GM12878 (cell line): ENCODE measurements around the gene PTPN22. TPM values are rescaled to one million over a fixed set of nuclear protein-coding genes. Genes with fewer than 3 reads are reported as not detected.

ENCODE experiments used
- ATAC-seq: fragments of 200-7000 bp; cut with Tn5 transposase; 3 replicates; pipeline ENCODE4 v1.9.1; 2020; ENCODE audit warnings: mild to moderate bottlenecking, moderate library complexity
- BruUV-seq: library from RNA; stranded (reverse); fragments of 400-500 nt; replicated peaks from 2 replicates; lab custom pipeline; 2021; lab: Mats Ljungman, UMichigan
- CTCF ChIA-PET: fragments of 300-600 bp; sonication (Branson Sonifier 250); formaldehyde crosslinking; extraction: SDS; loops from one replicate; lab custom pipeline; 2021; ENCODE audit warnings: inconsistent platforms; lab: Yijun Ruan, JAX
- POLR2A ChIA-PET: fragments of 350-600 bp; formaldehyde crosslinking; extraction: SDS; loops from one replicate; lab custom pipeline; 2021; ENCODE audit warnings: inconsistent platforms; lab: Charles Lee
- RAD21 ChIA-PET: fragments of 300-600 bp; sonication (Branson Sonifier 250); formaldehyde crosslinking; loops from one replicate; lab custom pipeline; 2023; ENCODE audit warnings: antibody characterized with exemption; ENCODE audit not compliant: unreplicated experiment; lab: Charles Lee
- SMC1A ChIA-PET: fragments of 300-600 bp; sonication (Branson Sonifier 250); formaldehyde crosslinking; loops from one replicate; lab custom pipeline; 2023; ENCODE audit not compliant: unreplicated experiment, uncharacterized antibody; lab: Charles Lee
- DNase-seq: peaks from one replicate; pipeline ENCODE4 v3.0.0-alpha.2; 2011; ENCODE audit warnings: low read depth, low spot score
- FAIRE-seq: peaks from 3 replicates; lab custom pipeline; 2011; peaks lifted over from hg19 to GRCh38; lab: Jason Lieb, UNC
- H2AFZ ChIP-seq: 2 replicates; pipeline ENCODE4 v1.6.0; 2011; ENCODE audit warnings: low read depth, low read length, control low read depth; ENCODE audit not compliant: control insufficient read depth
- H3K27ac ChIP-seq: 2 replicates; pipeline ENCODE4 v1.5.1; 2011; ENCODE audit warnings: control low read depth; ENCODE audit not compliant: control insufficient read depth, insufficient read depth
- H3K27me3 ChIP-seq, 2 experiments: replicated peaks in 1 of 2; 2 replicates each; pipeline versions ENCODE4 v1.6.0 to v1.6.1; 2011; ENCODE audit warnings: low read length in 1 of 2; ENCODE audit not compliant: control insufficient read depth in 2 of 2, insufficient read depth in 2 of 2
- H3K36me3 ChIP-seq, 2 experiments: 2 replicates each; pipeline ENCODE4 v1.5.1; 2011; ENCODE audit warnings: low read length in 1 of 2; ENCODE audit not compliant: control insufficient read depth in 2 of 2, insufficient read depth in 2 of 2
- H3K4me1 ChIP-seq: 2 replicates; pipeline ENCODE4 v1.6.1; 2011; ENCODE audit warnings: mild to moderate bottlenecking, low read length, moderate library complexity, mixed read lengths; ENCODE audit not compliant: control insufficient read depth, insufficient read depth
- H3K4me2 ChIP-seq: 2 replicates; pipeline ENCODE4 v1.6.0; 2011; ENCODE audit warnings: control low read depth; ENCODE audit not compliant: control insufficient read depth, insufficient read depth
- H3K4me3 ChIP-seq: fragments of 200-600 bp; sonication (generic); 2 replicates; pipeline ENCODE4 v1.5.1; 2016
- H3K79me2 ChIP-seq: 2 replicates; pipeline ENCODE4 v1.6.0; 2011; ENCODE audit warnings: low read length; ENCODE audit not compliant: control insufficient read depth, insufficient read depth
- H3K9ac ChIP-seq: 2 replicates; pipeline ENCODE4 v1.8.0; 2011; ENCODE audit warnings: low read length, control low read depth, mixed read lengths; ENCODE audit not compliant: control insufficient read depth, insufficient read depth
- H3K9me3 ChIP-seq: replicated peaks from 3 replicates; pipeline ENCODE4 v1.5.1; 2011; ENCODE audit warnings: mild to moderate bottlenecking, low read length; ENCODE audit not compliant: control insufficient read depth, insufficient read depth
- H4K20me1 ChIP-seq: 2 replicates; pipeline ENCODE4 v1.6.0; 2011; ENCODE audit not compliant: control insufficient read depth, insufficient read depth
- CUX1 ChIP-seq: IDR thresholded peaks from 2 replicates; pipeline ENCODE4 v1.6.1; 2012; ENCODE audit warnings: improper control_type of control experiment, low read depth, low read length; ENCODE audit not compliant: insufficient replicate concordance
- HDAC6 ChIP-seq: fragments of 200-600 bp; sonication (generic); IDR thresholded peaks from one replicate; pipeline ENCODE4 v1.8.0; 2017; ENCODE audit warnings: antibody characterized with exemption; ENCODE audit not compliant: unreplicated experiment
- LARP7 ChIP-seq: fragments of 450-650 bp; IDR thresholded peaks from 2 replicates; pipeline ENCODE4 v1.6.1; 2017; ENCODE audit warnings: mild to moderate bottlenecking
- NFIC ChIP-seq: IDR thresholded peaks from 2 replicates; pipeline ENCODE4 v1.6.1; 2012; ENCODE audit warnings: low read depth, mild to moderate bottlenecking, inconsistent platforms, low read length, moderate library complexity
- NR2F1 ChIP-seq: fragments of 450-650 bp; conservative IDR thresholded peaks from 2 replicates; pipeline ENCODE4 v1.6.1; 2017; ENCODE audit warnings: mild to moderate bottlenecking
- POLR2A ChIP-seq: IDR thresholded peaks from 2 replicates; pipeline ENCODE4 v1.6.1; 2011; ENCODE audit warnings: low read depth, mild to moderate bottlenecking, low read length
- TBL1XR1 ChIP-seq: IDR thresholded peaks from 2 replicates; pipeline ENCODE4 v1.6.1; 2012; ENCODE audit warnings: low read depth, low read length, improper control_type of control experiment
- WGBS: methylation state at CpG from one replicate; pipeline ENCODE4 v1.1.6; 2016; ENCODE audit warnings: low lambda C conversion rate; ENCODE audit not compliant: insufficient replicate concordance, insufficient coverage; ENCODE audit errors: missing lambda C conversion rate; 5-methylcytosine and 5-hydroxymethylcytosine counted together
- in situ Hi-C: fragments of 300-500 bp; cut with MboI; formaldehyde crosslinking; loops from 9 replicates; pipeline ENCODE4 v1.14.3; 2018; ENCODE audit warnings: mixed read lengths
- intact Hi-C: fragments of 100-400 bp; cut with micrococcal nuclease; formaldehyde crosslinking; loops from one replicate; pipeline ENCODE4 v1.14.2; 2022; ENCODE audit not compliant: unreplicated experiment
- polyA plus RNA-seq, 11 experiments: library from polyadenylated mRNA; depleted of rRNA in 4 of 11; unstranded in 6 of 11; stranded (reverse) in 5 of 11; fragments of >200 nt; fragmentation: Nextera tagmentation in 4 of 11; fragmentation: Illumina TruSeq in 1 of 11; extraction: Ambion mirVana in 4 of 11; extraction: Trizol in 1 of 11; gene quantifications; 1 replicate in 1 of 11; 2 replicates in 10 of 11; pipeline versions ENCODE4 v1.2.1 to v1.2.3, GENCODE V29; 2011 to 2016; ENCODE audit warnings: inconsistent platforms in 2 of 11, missing spikeins in 2 of 11, low read depth in 1 of 11
- total RNA-seq, 4 experiments: library from RNA; depleted of rRNA in 3 of 4; stranded (reverse); fragments of >200 nt in 3 of 4; fragmentation: Illumina TruSeq in 1 of 4; extraction: Trizol in 1 of 4; gene quantifications; 2 replicates each; pipeline versions ENCODE4 v1.2.1 to v1.2.3, GENCODE V29; 2013 to 2021

Gene PTPN22
- total and polyA plus RNA-seq, 10 of the 15 experiments (the other 5 are each of a cell fraction or from before 2014, with no cell fraction given), result 22.8 to 65.1 (median 44.9) TPM

- TF ChIP-seq CUX1, result no peak
- TF ChIP-seq HDAC6, result no peak
- no peak for TF ChIP-seq POLR2A
These were observed 26.8 kb upstream of the PTPN22 start (continued) for GRCh38 chr1:113898241-113898814.

- Histone ChIP-seq H3K4me3 (no peak overlapping the region), H3K4me2 (no peak overlapping the region), H3K9ac (no peak overlapping the region), H3K36me3 (peaks cover 6 to 12% of the 10 kb centered on the region in 2 experiments; a peak in 3 of 4 replicates), H3K79me2 (no peaks in the 10 kb centered on the region; the same call in 1 of the 2 replicates), H3K27ac (no peak overlapping the region), H3K9me3 (no peaks in the 10 kb centered on the region), H2AFZ (no peak overlapping the region), H3K4me1 (no peaks in the 10 kb centered on the region), H4K20me1 (no peaks in the 10 kb centered on the region), H3K27me3 (no peaks in the 10 kb centered on the region)
- no TSS peak for BruUV-seq
- SMC1A ChIA-PET, result interaction anchor here (1.1 to 2.1 kb wide), 2 partner anchors 8 to 60 kb away, joined by 6 to 7 read pairs; partner anchors contain the start of gene AP4B1
- TF ChIP-seq LARP7 (no peak), TBL1XR1 (no peak), NR2F1 (no peak), NFIC (no peak)
- in situ Hi-C loops, result no loop called here
- ATAC-seq (no peak), DNase-seq (no peak), FAIRE-seq (no peak)
- WGBS, result 91% methylated on average over 8 of the region's 8 CpGs
- intact Hi-C loops, result no loop called here
- CTCF ChIA-PET, result no interaction called here
- RAD21 ChIA-PET, result interaction anchor here (0.6 to 1.2 kb wide), 2 partner anchors 15 to 136 kb away, joined by 3 to 4 read pairs; no protein-coding TSS in a partner anchor
- POLR2A ChIA-PET, result interaction anchor here (1.1 kb wide), 1 partner anchor 8 kb away, joined by 3 read pairs; the partner anchor contains the start of gene AP4B1
These were observed 24.4 kb upstream of the PTPN22 start for GRCh38 chr1:113895961-113896360.
